GM06990 (cell line): Measurements from ENCODE around the gene F2RL2.

ENCODE experiments used
- DNase-seq: peaks from one replicate; pipeline ENCODE4 v3.0.0-alpha.2; 2011; ENCODE audit not compliant: insufficient read length; ENCODE audit errors: extremely low read depth
- H3K27me3 ChIP-seq: replicated peaks from 2 replicates; pipeline ENCODE4 v1.6.0; 2011; ENCODE audit warnings: low read length; ENCODE audit not compliant: control insufficient read depth, insufficient read depth
- H3K36me3 ChIP-seq: 2 replicates; pipeline ENCODE4 v1.5.1; 2011; ENCODE audit warnings: low read length; ENCODE audit not compliant: control insufficient read depth, insufficient read depth
- H3K4me3 ChIP-seq: replicated peaks from 2 replicates; pipeline ENCODE4 v1.5.1; 2011; ENCODE audit warnings: low read depth, mild to moderate bottlenecking, control low read depth, low read length
- CTCF ChIP-seq: IDR thresholded peaks from 2 replicates; pipeline ENCODE4 v1.5.1; 2011; ENCODE audit warnings: low read length, control low read depth, mild to moderate bottlenecking, inconsistent platforms; ENCODE audit not compliant: insufficient read depth, poor library complexity, severe bottlenecking

Gene F2RL2

GRCh38 chr5:76652809-76653414 lies 29.7 kb upstream of the F2RL2 start:
- DNase-seq, result peak; percentile 27
- Histone ChIP-seq H3K27me3 (no peaks in the 10 kb centered on the region), H3K36me3 (no peaks in the 10 kb centered on the region), H3K4me3 (no peak overlapping the region)
- TF ChIP-seq CTCF, result no peak

- DNase-seq, result no peak
- no peaks in the 10 kb centered on the region for H3K27me3 ChIP-seq
- no peak for TF ChIP-seq CTCF
- no peaks in the 10 kb centered on the region for H3K36me3 ChIP-seq
- no peak overlapping the region for H3K4me3 ChIP-seq
Measured at GRCh38 chr5:76649140-76649539, 25.9 kb upstream of the F2RL2 start.

- no peak for TF ChIP-seq CTCF
- no peak for DNase-seq
- no peaks in the 10 kb centered on the region for H3K36me3 ChIP-seq
Measured at GRCh38 chr5:76643371-76643770, 20.2 kb upstream of the F2RL2 start.

GRCh38 chr5:76642390-76643040 lies 19.3 kb upstream of the F2RL2 start:
- no peak overlapping the region for H3K4me3 ChIP-seq
- DNase-seq, result no peak
- no peaks in the 10 kb centered on the region for H3K36me3 ChIP-seq
- H3K27me3 ChIP-seq, result no peaks in the 10 kb centered on the region
- no peak for TF ChIP-seq CTCF

More at GRCh38 chr5:76643371-76643770, 20.2 kb upstream of the F2RL2 start:
- Histone ChIP-seq H3K27me3 (no peaks in the 10 kb centered on the region), H3K4me3 (no peak overlapping the region)

- no peak overlapping the region for H3K4me3 ChIP-seq
- H3K36me3 ChIP-seq, result no peaks in the 10 kb centered on the region
- peak; percentile 3 for DNase-seq
- H3K27me3 ChIP-seq, result no peaks in the 10 kb centered on the region
- TF ChIP-seq CTCF, result peak; percentile 79
Measured at GRCh38 chr5:76641514-76642120, 18.4 kb upstream of the F2RL2 start.

GRCh38 chr5:76638479-76638878 lies 15.3 kb upstream of the F2RL2 start:
- no peak for DNase-seq
- no peak for TF ChIP-seq CTCF
- Histone ChIP-seq H3K36me3 (no peaks in the 10 kb centered on the region), H3K27me3 (no peaks in the 10 kb centered on the region), H3K4me3 (no peak overlapping the region)
